Stomach (tissue), 9 donors: ENCODE measurements around the gene ANKRD39. TPM values are rescaled to one million over a fixed set of nuclear protein-coding genes. Genes with fewer than 3 reads are reported as not detected.
A peak's percentile ranks its signal among the peaks of the same experiment; 100 is the strongest.

Experiments used
- DNase-seq, 2 donors: peaks; one replicate each; pipeline versions ENCODE4 v3.0.0 to v3.0.0-alpha.2; 2013 to 2019
- H3K27ac ChIP-seq, 5 donors: fragments of 200-600 bp in 4 of 5; sonication (generic) in 4 of 5; one replicate each; pipeline ENCODE4 v1.5.1; 2013 to 2019; ENCODE audit warnings: mild to moderate bottlenecking in 1 of 5, moderate library complexity in 1 of 5
- H3K27me3 ChIP-seq, 3 donors: fragments of 200-600 bp; sonication (generic); one replicate each; pipeline ENCODE4 v1.5.1; 2017 to 2019; ENCODE audit warnings: mixed run types in 1 of 3
- H3K36me3 ChIP-seq, 4 donors: fragments of 200-600 bp; sonication (generic); 1 replicate in 3 of 4; 2 replicates in 1 of 4; pipeline ENCODE4 v1.5.1; 2016 to 2019
- H3K4me1 ChIP-seq, 4 donors: fragments of 200-600 bp; sonication (generic); one replicate each; pipeline ENCODE4 v1.5.1; 2016 to 2019
- H3K4me3 ChIP-seq, 4 donors: fragments of 200-600 bp; sonication (generic) in 3 of 4; one replicate each; pipeline ENCODE4 v1.5.1; 2016 to 2019; ENCODE audit warnings: mild to moderate bottlenecking in 1 of 4
- H3K9me3 ChIP-seq, 4 donors: fragments of 200-600 bp; sonication (generic); one replicate each; pipeline ENCODE4 v1.5.1; 2016 to 2019
- EP300 ChIP-seq: sonication (generic); formaldehyde crosslinking; IDR thresholded peaks from one replicate; pipeline ENCODE4 v1.6.1; 2017; ENCODE audit warnings: antibody characterized with exemption
- POLR2A ChIP-seq, 4 donors: fragments of 450-650 bp; IDR thresholded peaks; one replicate each; pipeline ENCODE4 v1.6.1; 2016; ENCODE audit warnings: antibody characterized with exemption in 4 of 4, control low read depth in 2 of 4, mild to moderate bottlenecking in 1 of 4, moderate library complexity in 1 of 4
- POLR2AphosphoS5 ChIP-seq, 3 donors: sonication (generic); formaldehyde crosslinking; IDR thresholded peaks; one replicate each; pipeline ENCODE4 v1.6.1; 2016; ENCODE audit warnings: antibody characterized with exemption in 3 of 3
- WGBS, 5 donors: extraction: QIAGEN DNeasy Blood & Tissue Kit in 3 of 5; methylation state at CpG; one replicate each; pipeline versions ENCODE4 v1.1.5 to v1.1.7; 2013 to 2018; 5-methylcytosine and 5-hydroxymethylcytosine counted together
- intact Hi-C: fragments of 100-400 bp; cut with DNase I; formaldehyde crosslinking; loops from one replicate; pipeline ENCODE4 v1.15.1; 2023; ENCODE audit warnings: low total_unique reads
- polyA plus RNA-seq, 3 donors: library from polyadenylated mRNA; stranded (reverse); fragments of 200-250 nt; gene quantifications; one replicate each; pipeline ENCODE4 v1.2.3, GENCODE V29; 2013
- total RNA-seq, 5 donors: library from RNA; depleted of rRNA; stranded (reverse); fragments of >200 nt; gene quantifications; one replicate each; pipeline versions ENCODE4 v1.1.0 to v1.2.3, GENCODE V29; 2014 to 2016
- TF ChIP-seq, protein P1 (sequence below), 7 experiments: fragments of 450-650 bp in 4 of 7; fragments of 200-600 bp in 3 of 7; sonication (generic) in 3 of 7; IDR thresholded peaks; one replicate each; pipeline ENCODE4 v1.5.1; 2016 to 2019; ENCODE audit warnings: antibody characterized with exemption in 7 of 7, control low read depth in 2 of 7, mild to moderate bottlenecking in 1 of 7
- donor health status: healthy with polysubstance abuse.
- donor health status: Bipolar disorder and iron deficiency.
- donor health status: healthy.

Gene ANKRD39
- total and polyA plus RNA-seq, 8 donors: 2.8 to 32.1 (median 12.8) TPM

DNA sequence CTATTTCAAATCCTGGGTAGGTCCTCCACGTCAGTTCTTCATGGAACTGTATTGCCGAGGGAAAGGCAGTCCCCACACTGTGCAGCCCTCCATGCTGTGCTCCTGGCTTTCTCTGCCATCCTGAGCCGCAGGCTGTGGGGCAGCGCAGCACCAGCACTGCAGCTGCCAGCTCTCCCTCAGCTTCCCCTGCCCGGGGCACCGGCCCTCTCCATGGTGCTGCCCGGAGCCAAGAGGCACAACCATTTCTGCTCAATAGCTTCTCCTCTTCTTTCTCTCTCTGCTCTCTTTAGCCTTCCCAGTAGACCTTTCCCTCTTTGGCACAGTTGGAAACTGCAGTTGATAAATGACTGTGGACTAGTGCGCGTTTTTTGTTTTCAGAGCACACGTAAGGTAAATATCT, 26.1 kb downstream of the ANKRD39 start:
- Histone ChIP-seq H3K27me3 (no peaks in the 10 kb centered on the region), H3K9me3 (no peaks in the 10 kb centered on the region), H3K27ac (peak overlapping the region in 2 of 5 donors; percentile 43 to 52), H3K36me3 (peaks cover 60 to 89% (median 85%) of the 10 kb centered on the region in 4 donors), H3K4me3 (no peak overlapping the region), H3K4me1 (peaks cover 11 to 30% (median 23%) of the 10 kb centered on the region in 4 donors)
- WGBS, 5 donors: 44 to 63% (median 47%) methylated on average over 9 to 10 of the region's 10 CpGs
- DNase-seq: peak in 1 of 2 donors; percentile 70
- TF ChIP-seq, protein P1, sequence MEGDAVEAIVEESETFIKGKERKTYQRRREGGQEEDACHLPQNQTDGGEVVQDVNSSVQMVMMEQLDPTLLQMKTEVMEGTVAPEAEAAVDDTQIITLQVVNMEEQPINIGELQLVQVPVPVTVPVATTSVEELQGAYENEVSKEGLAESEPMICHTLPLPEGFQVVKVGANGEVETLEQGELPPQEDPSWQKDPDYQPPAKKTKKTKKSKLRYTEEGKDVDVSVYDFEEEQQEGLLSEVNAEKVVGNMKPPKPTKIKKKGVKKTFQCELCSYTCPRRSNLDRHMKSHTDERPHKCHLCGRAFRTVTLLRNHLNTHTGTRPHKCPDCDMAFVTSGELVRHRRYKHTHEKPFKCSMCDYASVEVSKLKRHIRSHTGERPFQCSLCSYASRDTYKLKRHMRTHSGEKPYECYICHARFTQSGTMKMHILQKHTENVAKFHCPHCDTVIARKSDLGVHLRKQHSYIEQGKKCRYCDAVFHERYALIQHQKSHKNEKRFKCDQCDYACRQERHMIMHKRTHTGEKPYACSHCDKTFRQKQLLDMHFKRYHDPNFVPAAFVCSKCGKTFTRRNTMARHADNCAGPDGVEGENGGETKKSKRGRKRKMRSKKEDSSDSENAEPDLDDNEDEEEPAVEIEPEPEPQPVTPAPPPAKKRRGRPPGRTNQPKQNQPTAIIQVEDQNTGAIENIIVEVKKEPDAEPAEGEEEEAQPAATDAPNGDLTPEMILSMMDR (IDR thresholded peaks at IDR 0.05): no peak
- no peak for TF ChIP-seq POLR2A (IDR thresholded peaks at IDR 0.05)
- no peak for TF ChIP-seq EP300
- no peak for TF ChIP-seq POLR2AphosphoS5 (IDR thresholded peaks at IDR 0.05)
- intact Hi-C loops: no loop called here

GRCh38 chr2:96830044-96830562, 27.7 kb downstream of the ANKRD39 start:
- no peak for TF ChIP-seq POLR2A (IDR thresholded peaks at IDR 0.05)
- TF ChIP-seq POLR2AphosphoS5 (IDR thresholded peaks at IDR 0.05): no peak
- no peak for TF ChIP-seq EP300
- TF ChIP-seq, protein P1 (IDR thresholded peaks at IDR 0.05): no peak
- H3K36me3 ChIP-seq: peaks cover 68 to 100% (median 98%) of the 10 kb centered on the region in 4 donors
- WGBS, 5 donors: 54 to 64% (median 60%) methylated on average over 4 to 5 of the region's 5 CpGs
- no peak overlapping the region for H3K4me3 ChIP-seq
- H3K9me3 ChIP-seq: no peaks in the 10 kb centered on the region
- DNase-seq: no peak
- intact Hi-C loops: no loop called here
- peaks cover 11 to 32% (median 23%) of the 10 kb centered on the region in 4 donors for H3K4me1 ChIP-seq
- no peak overlapping the region for H3K27ac ChIP-seq
- no peaks in the 10 kb centered on the region for H3K27me3 ChIP-seq

DNA sequence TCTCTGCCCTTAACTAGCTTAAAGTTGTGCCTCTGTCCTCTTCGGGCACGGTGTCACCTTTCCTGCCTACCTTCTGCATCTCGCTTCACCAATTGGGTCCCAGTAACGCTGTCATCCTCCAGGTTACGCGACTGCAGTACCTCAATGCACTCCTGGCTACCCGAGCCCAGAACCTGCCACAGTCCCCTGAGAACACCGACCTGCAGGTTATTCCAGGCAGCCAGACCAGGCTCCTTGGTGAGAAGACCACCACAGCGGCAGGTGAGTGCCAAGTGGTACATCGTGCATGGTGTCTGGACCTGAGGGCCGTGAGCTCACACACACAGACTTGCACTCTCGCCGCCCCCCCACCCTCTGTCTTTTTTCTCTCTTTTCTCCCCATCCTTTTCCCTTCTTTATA, 28.9 kb downstream of the ANKRD39 start:
- TF ChIP-seq EP300: no peak
- TF ChIP-seq, protein P1 (IDR thresholded peaks at IDR 0.05): no peak
- no peak for TF ChIP-seq POLR2A (IDR thresholded peaks at IDR 0.05)
- TF ChIP-seq POLR2AphosphoS5 (IDR thresholded peaks at IDR 0.05): no peak

GRCh38 chr2:96828436-96828835, 29.4 kb downstream of the ANKRD39 start:
- WGBS, 5 donors: 91 to 97% (median 96%) methylated on average over 14 of the region's 14 CpGs
- no peak for DNase-seq
- Histone ChIP-seq H3K27ac (no peak overlapping the region), H3K27me3 (no peaks in the 10 kb centered on the region), H3K4me1 (peaks cover 17 to 46% (median 33%) of the 10 kb centered on the region in 4 donors), H3K4me3 (no peak overlapping the region), H3K36me3 (peaks cover 70 to 97% (median 93%) of the 10 kb centered on the region in 4 donors), H3K9me3 (no peaks in the 10 kb centered on the region)
- intact Hi-C loops: no loop called here
- TF ChIP-seq POLR2AphosphoS5 (IDR thresholded peaks at IDR 0.05) (no peak), EP300 (no peak)

More for the DNA sequence above, 28.9 kb downstream of the ANKRD39 start:
- H3K27me3 ChIP-seq: no peaks in the 10 kb centered on the region
- no peak overlapping the region for H3K27ac ChIP-seq
- no peaks in the 10 kb centered on the region for H3K9me3 ChIP-seq
- no peak for DNase-seq
- WGBS, 5 donors: 94 to 98% (median 96%) methylated on average over 13 of the region's 13 CpGs
- H3K36me3 ChIP-seq: peaks cover 70 to 98% (median 94%) of the 10 kb centered on the region in 4 donors
- no peak overlapping the region for H3K4me3 ChIP-seq
- intact Hi-C loops: no loop called here
- peaks cover 13 to 44% (median 30%) of the 10 kb centered on the region in 4 donors for H3K4me1 ChIP-seq
